ENCODE data around the gene ITPKC. TPM values are rescaled to one million over a fixed set of nuclear protein-coding genes. Genes with fewer than 3 reads are reported as not detected.

The ITPKC gene
- total RNA-seq, 1 donor from 2014 or later = 13.8 TPM

GRCh38 chr19:40685563-40685962, 31.3 kb upstream of the ITPKC start:
- no peaks in the 10 kb centered on the region for H3K27me3 Mint-ChIP-seq (ENCODE audit: unreplicated experiment)
- no peak for TF ChIP-seq CTCF (IDR thresholded peaks at IDR 0.05; ENCODE audit: partially characterized antibody, unreplicated experiment)
- H3K36me3 Mint-ChIP-seq (ENCODE audit: unreplicated experiment) = peaks cover 11% of the 10 kb centered on the region
- peaks cover 4% of the 10 kb centered on the region for H3K4me1 Mint-ChIP-seq (ENCODE audit: low read depth, unreplicated experiment)
- H3K27ac Mint-ChIP-seq (ENCODE audit: unreplicated experiment) = peak overlapping the region; percentile 36
- H3K4me3 Mint-ChIP-seq (ENCODE audit: unreplicated experiment) = peak overlapping the region; percentile 50
- H3K9me3 Mint-ChIP-seq (ENCODE audit: unreplicated experiment) = peaks cover 2% of the 10 kb centered on the region
- no peak for DNase-seq

GRCh38 chr19:40686882-40687524, 29.9 kb upstream of the ITPKC start:
- Mint-ChIP-seq H3K27me3 (ENCODE audit: unreplicated experiment) (peaks cover 2% of the 10 kb centered on the region), H3K9me3 (ENCODE audit: unreplicated experiment) (peaks cover 10% of the 10 kb centered on the region), H3K4me3 (ENCODE audit: unreplicated experiment) (no peak overlapping the region), H3K4me1 (ENCODE audit: low read depth, unreplicated experiment) (peaks cover 7% of the 10 kb centered on the region), H3K36me3 (ENCODE audit: unreplicated experiment) (peaks cover 11% of the 10 kb centered on the region), H3K27ac (ENCODE audit: unreplicated experiment) (no peak overlapping the region)
- TF ChIP-seq CTCF (IDR thresholded peaks at IDR 0.05; ENCODE audit: partially characterized antibody, unreplicated experiment) = no peak
- DNase-seq = no peak

GRCh38 chr19:40687525-40688016, 29.3 kb upstream of the ITPKC start:
- DNase-seq = no peak
- peaks cover 2% of the 10 kb centered on the region for H3K27me3 Mint-ChIP-seq (ENCODE audit: unreplicated experiment)
- peaks cover 11% of the 10 kb centered on the region for H3K4me1 Mint-ChIP-seq (ENCODE audit: low read depth, unreplicated experiment)
- H3K36me3 Mint-ChIP-seq (ENCODE audit: unreplicated experiment) = peaks cover 11% of the 10 kb centered on the region
- H3K27ac Mint-ChIP-seq (ENCODE audit: unreplicated experiment) = no peak overlapping the region
- no peak overlapping the region for H3K4me3 Mint-ChIP-seq (ENCODE audit: unreplicated experiment)
- TF ChIP-seq CTCF (IDR thresholded peaks at IDR 0.05; ENCODE audit: partially characterized antibody, unreplicated experiment) = no peak
- H3K9me3 Mint-ChIP-seq (ENCODE audit: unreplicated experiment) = peaks cover 10% of the 10 kb centered on the region

GRCh38 chr19:40688309-40688708, 28.6 kb upstream of the ITPKC start:
- no peak for TF ChIP-seq CTCF (IDR thresholded peaks at IDR 0.05; ENCODE audit: partially characterized antibody, unreplicated experiment)

GRCh38 chr19:40688987-40689338, 27.9 kb upstream of the ITPKC start:
- H3K27ac Mint-ChIP-seq (ENCODE audit: unreplicated experiment) = no peak overlapping the region
- TF ChIP-seq CTCF (IDR thresholded peaks at IDR 0.05; ENCODE audit: partially characterized antibody, unreplicated experiment) = no peak
- DNase-seq = no peak
- peaks cover 11% of the 10 kb centered on the region for H3K36me3 Mint-ChIP-seq (ENCODE audit: unreplicated experiment)
- peaks cover 9% of the 10 kb centered on the region for H3K27me3 Mint-ChIP-seq (ENCODE audit: unreplicated experiment)
- H3K4me3 Mint-ChIP-seq (ENCODE audit: unreplicated experiment) = no peak overlapping the region
- peaks cover 16% of the 10 kb centered on the region for H3K4me1 Mint-ChIP-seq (ENCODE audit: low read depth, unreplicated experiment)
- H3K9me3 Mint-ChIP-seq (ENCODE audit: unreplicated experiment) = peaks cover 10% of the 10 kb centered on the region

More at GRCh38 chr19:40688309-40688708, 28.6 kb upstream of the ITPKC start:
- H3K27ac Mint-ChIP-seq (ENCODE audit: unreplicated experiment) = no peak overlapping the region
- peaks cover 11% of the 10 kb centered on the region for H3K36me3 Mint-ChIP-seq (ENCODE audit: unreplicated experiment)
- H3K4me3 Mint-ChIP-seq (ENCODE audit: unreplicated experiment) = no peak overlapping the region
- no peak for DNase-seq
- H3K9me3 Mint-ChIP-seq (ENCODE audit: unreplicated experiment) = peaks cover 11% of the 10 kb centered on the region
- H3K27me3 Mint-ChIP-seq (ENCODE audit: unreplicated experiment) = peaks cover 6% of the 10 kb centered on the region
- peaks cover 16% of the 10 kb centered on the region for H3K4me1 Mint-ChIP-seq (ENCODE audit: low read depth, unreplicated experiment)
